HPDE6-E6E7 (cell line): ENCODE measurements around the gene SCMH1.

ENCODE experiments used
- DNase-seq: peaks from one replicate; pipeline ENCODE4 v3.0.0; 2011; ENCODE audit warnings: missing footprints; ENCODE audit errors: extremely low spot score

Gene SCMH1

DNA sequence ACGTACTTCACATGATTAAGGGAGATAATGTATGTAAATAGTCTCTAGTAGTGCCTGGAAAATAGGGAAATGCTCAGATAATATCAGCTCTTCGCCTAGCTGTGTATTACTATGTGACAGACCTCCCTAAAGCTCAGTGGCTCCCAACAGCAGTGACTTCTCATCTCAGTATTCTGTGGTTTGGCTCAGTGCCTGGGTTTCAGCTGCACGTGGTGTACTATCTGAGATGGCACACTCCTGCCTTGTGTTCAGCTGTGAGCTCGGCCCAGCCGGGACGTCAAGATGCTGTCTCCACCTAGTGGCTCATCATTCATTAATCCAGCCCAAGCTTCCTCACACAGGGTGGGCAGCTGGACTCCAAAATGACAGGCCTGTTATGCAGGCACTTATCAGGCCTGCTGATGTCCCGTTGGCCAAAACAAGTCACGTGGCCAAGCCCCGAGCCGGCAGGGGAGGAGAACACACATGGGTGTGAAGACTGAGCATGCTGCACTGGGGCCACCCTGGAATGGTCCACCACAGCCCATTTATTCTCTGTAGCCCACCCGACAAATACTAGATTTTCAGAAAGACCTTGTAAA lies 238.4 kb downstream of the SCMH1 start:
- peak; percentile 97 for DNase-seq

DNA sequence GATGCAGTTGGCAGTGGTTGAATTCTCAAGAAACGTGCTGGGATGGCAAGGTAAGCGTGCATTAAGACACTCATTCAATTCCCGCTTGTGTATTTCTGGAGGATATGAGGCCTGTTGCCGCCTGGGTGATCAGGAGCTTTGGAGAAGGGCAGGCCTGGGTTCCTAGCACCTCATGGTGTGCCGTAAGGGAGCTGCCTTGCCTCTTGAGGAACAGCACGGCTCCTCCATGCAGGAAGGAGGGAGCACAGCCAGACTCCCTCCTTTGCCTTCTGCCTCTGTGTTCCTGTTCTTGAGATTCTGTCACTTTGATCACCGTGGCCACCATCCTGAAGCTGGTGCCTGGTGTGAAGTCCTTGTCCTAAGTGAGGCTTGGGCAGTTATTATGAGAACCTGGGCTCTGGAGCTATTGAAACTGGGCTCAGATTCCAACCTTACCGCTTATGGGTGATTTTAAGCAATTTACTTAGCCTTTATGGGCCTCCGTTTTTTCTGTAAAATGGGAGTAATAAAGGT lies 238.9 kb downstream of the SCMH1 start:
- DNase-seq = no peak

GRCh38 chr1:40998668-40999067 lies 243.4 kb downstream of the SCMH1 start:
- no peak for DNase-seq

GRCh38 chr1:40997096-40997495 lies 245.0 kb downstream of the SCMH1 start:
- no peak for DNase-seq

GRCh38 chr1:40989066-40989465 lies 253.0 kb downstream of the SCMH1 start:
- no peak for DNase-seq

GRCh38 chr1:40988280-40988679 lies 253.8 kb downstream of the SCMH1 start:
- no peak for DNase-seq

- no peak for DNase-seq
These were observed 254.4 kb downstream of the SCMH1 start for GRCh38 chr1:40987439-40988276.

- DNase-seq = no peak
These were observed 255.2 kb downstream of the SCMH1 start for GRCh38 chr1:40986956-40987355.

DNA sequence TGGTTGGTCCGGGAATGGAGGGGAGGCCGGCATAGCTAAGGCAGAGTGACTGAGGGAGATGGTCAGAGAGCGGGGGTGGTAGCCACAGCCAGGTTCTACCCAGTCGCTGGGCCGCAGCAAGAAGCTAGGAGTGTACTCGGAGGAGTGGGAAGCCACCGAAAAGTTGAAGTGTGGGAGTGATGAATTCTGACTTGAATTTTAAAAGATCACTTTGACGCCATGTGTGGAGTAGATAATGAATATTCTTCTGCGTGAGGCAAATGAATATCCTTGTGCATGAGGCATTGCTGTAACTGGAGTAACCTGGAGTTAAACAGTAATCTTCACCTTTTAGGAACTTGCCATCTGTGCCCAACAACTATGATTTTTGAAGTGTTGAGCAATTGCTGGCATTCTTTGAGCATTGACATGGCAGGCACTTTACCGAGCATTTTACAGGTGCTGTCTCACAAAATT lies 255.8 kb downstream of the SCMH1 start:
- no peak for DNase-seq

GRCh38 chr1:40985875-40986274 lies 256.2 kb downstream of the SCMH1 start:
- DNase-seq = no peak

- no peak for DNase-seq
These were observed 256.9 kb downstream of the SCMH1 start for GRCh38 chr1:40985161-40985560.

DNA sequence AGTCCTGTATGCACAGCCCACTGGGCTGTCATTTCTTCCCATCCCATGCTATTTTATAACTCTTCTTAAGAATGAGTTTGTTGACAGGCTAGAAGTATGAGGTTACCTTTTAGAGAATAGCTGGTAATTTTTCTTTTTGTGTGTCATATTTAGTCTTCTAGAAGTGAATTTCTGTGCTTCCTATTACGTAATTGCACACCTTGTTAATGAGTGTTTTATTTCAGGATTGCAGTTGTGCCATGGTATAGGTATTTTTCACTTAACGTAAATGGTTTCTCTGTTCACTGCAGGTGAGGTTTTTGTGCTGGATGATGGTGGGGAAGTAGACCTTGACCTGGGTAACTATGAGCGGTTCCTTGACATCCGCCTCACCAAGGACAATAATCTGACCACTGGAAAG lies 257.6 kb downstream of the SCMH1 start:
- no peak for DNase-seq

- no peak for DNase-seq
These were observed 258.0 kb downstream of the SCMH1 start for GRCh38 chr1:40984066-40984465.

- no peak for DNase-seq
These were observed 258.8 kb downstream of the SCMH1 start for GRCh38 chr1:40983286-40983685.

DNA sequence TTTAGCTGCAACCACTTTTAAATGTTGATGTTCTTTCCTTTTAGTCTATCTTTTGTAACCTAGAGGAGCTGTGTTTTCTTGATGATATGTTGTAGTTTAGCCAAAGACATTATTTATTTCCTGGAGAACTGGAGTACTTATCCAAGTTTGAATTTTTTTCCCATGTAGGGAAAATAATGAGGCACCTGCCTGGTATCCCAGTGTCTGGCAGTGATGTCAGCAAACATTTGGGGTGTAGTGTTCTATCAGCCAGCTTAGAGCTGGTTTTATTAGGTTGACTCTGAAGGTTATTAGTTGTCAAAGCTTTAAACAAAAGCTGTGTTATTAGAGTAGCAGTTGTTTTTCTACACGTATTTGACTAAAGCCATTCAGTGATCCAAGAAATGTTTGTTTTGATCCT lies 259.4 kb downstream of the SCMH1 start:
- no peak for DNase-seq

GRCh38 chr1:40981691-40982448 lies 260.2 kb downstream of the SCMH1 start:
- no peak for DNase-seq

- DNase-seq = peak; percentile 37
These were observed 261.5 kb downstream of the SCMH1 start for GRCh38 chr1:40980453-40981121.

- peak; percentile 34 for DNase-seq
These were observed 262.0 kb downstream of the SCMH1 start for GRCh38 chr1:40980068-40980452.

DNA sequence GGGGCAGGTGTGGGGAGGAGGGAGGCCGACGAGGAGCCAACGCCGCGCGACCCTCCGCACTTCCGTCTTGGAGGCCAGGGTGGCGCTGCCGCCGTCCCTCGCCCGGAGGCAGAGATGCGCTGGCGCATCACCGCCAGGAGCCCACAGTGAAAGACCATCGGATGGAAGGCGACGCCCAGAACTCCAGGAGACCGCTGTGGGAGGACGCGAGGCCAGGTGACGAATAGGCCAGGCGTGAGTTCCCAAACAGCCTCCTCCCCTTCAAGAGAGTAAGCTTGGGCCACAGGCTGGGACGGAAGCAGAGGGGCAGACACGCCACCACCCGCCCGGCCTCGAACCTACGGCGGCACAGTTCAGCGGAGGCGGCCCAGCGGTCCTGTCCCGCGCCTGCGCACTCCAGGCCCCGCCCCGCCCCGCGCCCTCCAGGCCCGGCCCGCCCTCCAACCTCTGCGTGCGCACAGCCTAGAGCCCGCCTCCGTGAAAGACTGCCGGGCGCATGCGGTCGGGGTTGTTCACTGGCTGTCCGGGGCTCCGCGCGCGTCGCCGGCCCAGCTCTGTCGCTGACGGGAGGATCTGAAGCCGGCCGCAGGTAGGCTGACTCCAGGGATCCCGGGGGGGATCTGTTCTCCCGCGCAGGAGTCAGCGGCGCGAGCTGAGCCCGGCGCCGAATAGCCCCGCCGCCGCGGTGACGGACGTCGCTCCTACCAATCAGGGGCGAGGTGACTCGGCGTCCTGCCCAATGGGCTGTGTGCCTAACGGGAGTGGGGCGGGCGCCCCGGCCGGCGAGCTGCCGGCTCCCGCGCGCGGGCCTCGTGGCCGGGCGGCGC lies 262.7 kb downstream of the SCMH1 start, which contains the start of gene CTPS1:
CTPS1 (plus strand) TSS at position 456 of the 827 bp plus-strand sequence. CDS start 3,595 bp downstream, outside the sequence.
- peak; percentile 96 for DNase-seq

- no peak for DNase-seq
These were observed 263.2 kb downstream of the SCMH1 start for GRCh38 chr1:40978886-40979240.

DNA sequence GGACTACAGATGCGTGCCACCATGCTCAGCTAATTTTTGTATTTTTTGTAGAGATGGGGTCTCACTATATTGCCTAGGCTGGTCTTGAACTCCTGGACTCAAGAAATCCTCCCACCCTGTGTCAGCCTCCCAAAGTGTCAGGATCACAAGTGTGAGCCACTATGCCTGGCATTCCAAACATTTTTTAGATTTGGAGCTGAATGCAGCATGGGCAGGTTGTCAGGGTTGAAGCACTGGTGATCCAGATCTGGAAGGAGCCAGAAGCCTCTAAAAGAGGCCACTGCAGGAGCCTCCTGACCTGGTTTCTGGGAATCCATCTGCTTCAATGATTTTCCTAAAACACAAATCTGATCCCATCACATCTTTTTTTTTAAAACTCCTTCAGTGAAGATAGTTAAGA lies 264.4 kb downstream of the SCMH1 start:
- no peak for DNase-seq
